SK-N-SH (cell line): Measurements from ENCODE around the gene RIN2. TPM values are rescaled to one million over a fixed set of nuclear protein-coding genes. Genes with fewer than 3 reads are reported as not detected.

Source experiments
- CTCF ChIA-PET: fragments of 300-600, 350-600 bp; formaldehyde crosslinking; extraction: SDS; loops from one replicate; lab custom pipeline; 2021; lab: Yijun Ruan, JAX
- POLR2A ChIA-PET: fragments of 350-600 bp; sonication (Branson Sonifier 250); formaldehyde crosslinking; extraction: SDS; loops from one replicate; lab custom pipeline; 2020; ENCODE audit warnings: antibody characterized with exemption, inconsistent platforms; lab: Yijun Ruan, JAX
- DNase-seq: peaks from one replicate; pipeline ENCODE4 v3.0.0; 2012
- H2AFZ ChIP-seq: fragments of 200-600 bp; sonication (generic); 2 replicates; pipeline ENCODE4 v1.8.1; 2016; ENCODE audit warnings: antibody characterized with exemption, mild to moderate bottlenecking, low read depth
- H3F3A ChIP-seq: fragments of 200-600 bp; sonication (generic); replicated peaks from 2 replicates; pipeline ENCODE3; 2016; ENCODE audit warnings: antibody characterized with exemption, mild to moderate bottlenecking; ENCODE audit not compliant: insufficient read depth
- H3K27ac ChIP-seq, 2 experiments: fragments of 200-500 bp in 1 of 2; fragments of 200-600 bp in 1 of 2; sonication (Bioruptor generic) in 1 of 2; sonication (generic), shearing (Covaris generic) in 1 of 2; 2 replicates each; pipeline versions ENCODE4 v1.5.1 to v1.6.1; 2014 to 2016; ENCODE audit warnings: low read depth in 2 of 2, inconsistent platforms in 1 of 2, low read length in 1 of 2, mild to moderate bottlenecking in 1 of 2, mixed read lengths in 1 of 2
- H3K27me3 ChIP-seq: fragments of 200-600 bp; sonication (generic), shearing (Covaris generic); 2 replicates; pipeline ENCODE4 v1.6.1; 2016; ENCODE audit warnings: mixed run types; ENCODE audit not compliant: insufficient read depth
- H3K36me3 ChIP-seq, 2 experiments: fragments of 200-500 bp in 1 of 2; fragments of 200-600 bp in 1 of 2; sonication (Bioruptor generic) in 1 of 2; sonication (generic) in 1 of 2; replicated peaks in 1 of 2; 2 replicates each; pipeline versions ENCODE3 to v1.5.1; 2014 to 2016; ENCODE audit warnings: low read length in 1 of 2, mild to moderate bottlenecking in 1 of 2; ENCODE audit not compliant: insufficient read depth in 2 of 2, control insufficient read depth in 1 of 2
- H3K4me1 ChIP-seq, 2 experiments: fragments of 200-500 bp in 1 of 2; fragments of 200-600 bp in 1 of 2; sonication (Bioruptor generic) in 1 of 2; sonication (generic), shearing (Covaris generic) in 1 of 2; 2 replicates each; pipeline versions ENCODE4 v1.5.1 to v1.6.1; 2014 to 2016; ENCODE audit warnings: low read depth in 1 of 2, low read length in 1 of 2, mixed run types in 1 of 2; ENCODE audit not compliant: insufficient read depth in 2 of 2, control insufficient read depth in 1 of 2
- H3K4me2 ChIP-seq: fragments of 200-600 bp; sonication (generic), shearing (Covaris generic); 2 replicates; pipeline ENCODE4 v1.6.1; 2017; ENCODE audit warnings: mixed run types
- H3K4me3 ChIP-seq, 2 experiments: fragments of 200-500 bp in 1 of 2; fragments of 200-600 bp in 1 of 2; sonication (Bioruptor generic) in 1 of 2; sonication (generic), shearing (Covaris generic) in 1 of 2; 2 replicates each; pipeline versions ENCODE4 v1.5.1 to v1.8.1; 2014 to 2016; ENCODE audit warnings: low read depth in 2 of 2, inconsistent platforms in 1 of 2, low read length in 1 of 2, mild to moderate bottlenecking in 1 of 2, mixed read lengths in 1 of 2, moderate library complexity in 1 of 2
- H3K79me2 ChIP-seq: fragments of 200-600 bp; sonication (generic); 2 replicates; pipeline ENCODE4 v1.8.1; 2017; ENCODE audit warnings: mild to moderate bottlenecking; ENCODE audit not compliant: insufficient read depth
- H3K9ac ChIP-seq: fragments of 200-600 bp; sonication (generic); 2 replicates; pipeline ENCODE4 v1.6.1; 2017; ENCODE audit warnings: mixed run types
- H3K9me2 ChIP-seq: fragments of 200-600 bp; sonication (generic); 2 replicates; pipeline ENCODE4 v1.6.1; 2017; ENCODE audit warnings: mixed run types
- H3K9me3 ChIP-seq: fragments of 200-600 bp; sonication (generic); 2 replicates; pipeline ENCODE4 v1.6.1; 2017; ENCODE audit warnings: mixed run types, mild to moderate bottlenecking, moderate library complexity
- H4K20me1 ChIP-seq: fragments of 200-600 bp; sonication (generic); 2 replicates; pipeline ENCODE4 v1.6.1; 2017; ENCODE audit warnings: mild to moderate bottlenecking, mixed run types; ENCODE audit not compliant: insufficient read depth
- CHD2 ChIP-seq: fragments of 150-350 bp; IDR thresholded peaks from 2 replicates; pipeline ENCODE4 v1.6.1; 2018; ENCODE audit warnings: low read length; ENCODE audit not compliant: partially characterized antibody
- FOSL2 ChIP-seq: IDR thresholded peaks from 2 replicates; pipeline ENCODE4 v1.4.0; 2012; ENCODE audit warnings: low read depth, mild to moderate bottlenecking, moderate library complexity, borderline replicate concordance
- FOXJ3 ChIP-seq: sonication (generic); formaldehyde crosslinking; IDR thresholded peaks from 2 replicates; pipeline ENCODE4 v1.5.1; 2020; ENCODE audit warnings: mild to moderate bottlenecking, missing genetic modification reagents
- FOXM1 ChIP-seq: IDR thresholded peaks from 2 replicates; pipeline ENCODE4 v1.4.0; 2012; ENCODE audit warnings: low read depth, mild to moderate bottlenecking
- IRF3 ChIP-seq: fragments of 150-350 bp; IDR thresholded peaks from 2 replicates; pipeline ENCODE4 v1.6.1; 2016; ENCODE audit warnings: mild to moderate bottlenecking, low read depth, low read length
- MAX ChIP-seq: IDR thresholded peaks from 2 replicates; pipeline ENCODE4 v1.4.0; 2012; ENCODE audit warnings: low read depth
- MEF2A ChIP-seq: IDR thresholded peaks from 2 replicates; pipeline ENCODE4 v1.4.0; 2012; ENCODE audit warnings: low read depth, borderline replicate concordance
- NRF1 ChIP-seq: IDR thresholded peaks from 2 replicates; pipeline ENCODE4 v1.6.1; 2012; ENCODE audit warnings: low read depth, mild to moderate bottlenecking, low read length
- PBX3 ChIP-seq: IDR thresholded peaks from 2 replicates; pipeline ENCODE4; 2012
- RCOR1 ChIP-seq: fragments of 150-350 bp; IDR thresholded peaks from 2 replicates; pipeline ENCODE4 v1.6.1; 2017; ENCODE audit warnings: antibody characterized with exemption, low read length
- TAF1 ChIP-seq: IDR thresholded peaks from 2 replicates; pipeline ENCODE4 v1.6.1; 2012; ENCODE audit warnings: low read depth, mild to moderate bottlenecking, low read length, moderate library complexity, borderline replicate concordance
- TEAD4 ChIP-seq: IDR thresholded peaks from 2 replicates; pipeline ENCODE4 v1.4.0; 2012; ENCODE audit warnings: mild to moderate bottlenecking, borderline replicate concordance; ENCODE audit not compliant: insufficient read depth
- YY1 ChIP-seq: IDR thresholded peaks from 2 replicates; pipeline ENCODE4 v1.4.0; 2012; ENCODE audit warnings: low read depth, mild to moderate bottlenecking
- WGBS: methylation state at CpG from one replicate; pipeline ENCODE4 v1.1.6; 2017; ENCODE audit warnings: low lambda C conversion rate; 5-methylcytosine and 5-hydroxymethylcytosine counted together
- polyA plus RNA-seq, 3 experiments: library from polyadenylated mRNA; depleted of rRNA; stranded (reverse); fragments of >200 nt; gene quantifications; 2 replicates each; pipeline ENCODE4 v1.2.3, GENCODE V29; 2012

The RIN2 gene
- polyA plus RNA-seq, 1 of the 3 experiments (the other 2 are of a cell fraction) = 6.8 TPM

GRCh38 chr20:19768325-19768842 lies 10.3 kb downstream of the RIN2 start:
- Histone ChIP-seq H3K9me2 (no peaks in the 10 kb centered on the region), H3K4me1 (no peaks in the 10 kb centered on the region; a peak in 1 of 4 replicates), H3K9ac (no peak overlapping the region), H3K79me2 (0 out of 2 replicates have a peak, but pooled peaks cover 5% of the 10 kb centered on the region), H2AFZ (no peak overlapping the region), H3K9me3 (no peaks in the 10 kb centered on the region), H4K20me1 (peaks cover 8% of the 10 kb centered on the region; the same call in 1 of the 2 replicates), H3K4me3 (no peak overlapping the region), H3F3A (no peaks in the 10 kb centered on the region), H3K27ac (no peak overlapping the region), H3K36me3 (no peaks in the 10 kb centered on the region), H3K27me3 (no peaks in the 10 kb centered on the region), H3K4me2 (no peak overlapping the region)
- DNase-seq = no peak
- POLR2A ChIA-PET = no interaction called here
- CTCF ChIA-PET = no interaction called here
- no peak for TF ChIP-seq TEAD4
- 94% methylated on average over 7 of the region's 7 CpGs for WGBS

- Histone ChIP-seq H4K20me1 (0 out of 2 replicates have a peak, but pooled peaks cover 4% of the 10 kb centered on the region), H3K9me2 (no peaks in the 10 kb centered on the region), H3K27ac (no peak overlapping the region), H3K9ac (no peak overlapping the region), H3K27me3 (no peaks in the 10 kb centered on the region), H3K9me3 (no peaks in the 10 kb centered on the region), H3K4me3 (no peak overlapping the region), H3K79me2 (no peaks in the 10 kb centered on the region), H3K4me2 (no peak overlapping the region), H3F3A (no peaks in the 10 kb centered on the region), H3K4me1 (no peaks in the 10 kb centered on the region), H3K36me3 (no peaks in the 10 kb centered on the region), H2AFZ (no peak overlapping the region)
- 94% methylated on average over 2 of the region's 2 CpGs for WGBS
- CTCF ChIA-PET = interaction anchor here (0.6 to 2.4 kb wide), 6 partner anchors 11 to 225 kb away, joined by 3 to 9 read pairs (median 4); no protein-coding TSS in a partner anchor
- TF ChIP-seq CHD2 (no peak), RCOR1 (no peak), MAX (no peak), FOXM1 (no peak), TEAD4 (no peak), NRF1 (no peak), PBX3 (no peak), MEF2A (no peak)
- DNase-seq = no peak
- POLR2A ChIA-PET = no interaction called here
Measured at GRCh38 chr20:19769507-19769906, 11.4 kb downstream of the RIN2 start.

GRCh38 chr20:19770375-19770774 lies 12.3 kb downstream of the RIN2 start:
- H2AFZ ChIP-seq = no peak overlapping the region
- H3K4me1 ChIP-seq = no peaks in the 10 kb centered on the region
- ChIA-PET POLR2A (no interaction called here), CTCF (interaction anchor here (1.1 to 2.4 kb wide), 4 partner anchors 10 to 313 kb away, joined by 3 to 9 read pairs (median 4); no protein-coding TSS in a partner anchor)
- H3K9me2 ChIP-seq = no peaks in the 10 kb centered on the region
- H3F3A ChIP-seq = no peaks in the 10 kb centered on the region
- no peaks in the 10 kb centered on the region for H3K9me3 ChIP-seq
- H3K4me2 ChIP-seq = no peak overlapping the region
- DNase-seq = no peak
- no peak for TF ChIP-seq TAF1
- no peak for TF ChIP-seq FOXJ3
- no peak for TF ChIP-seq TEAD4
- no peak for TF ChIP-seq YY1
- TF ChIP-seq IRF3 = no peak
- TF ChIP-seq FOSL2 = no peak
- 83% methylated on average over 6 of the region's 6 CpGs for WGBS
- H3K79me2 ChIP-seq = no peaks in the 10 kb centered on the region
- no peak overlapping the region for H3K27ac ChIP-seq
- no peak overlapping the region for H3K9ac ChIP-seq
- H3K4me3 ChIP-seq = no peak overlapping the region
- H3K27me3 ChIP-seq = no peaks in the 10 kb centered on the region
- no peaks in the 10 kb centered on the region for H3K36me3 ChIP-seq
- 0 out of 2 replicates have a peak, but pooled peaks cover 1% of the 10 kb centered on the region for H4K20me1 ChIP-seq
